Measurements from ENCODE around the gene BMP6. TPM values are rescaled to one million over a fixed set of nuclear protein-coding genes. Genes with fewer than 3 reads are reported as not detected.
A peak's percentile ranks its signal among the peaks of the same experiment; 100 is the strongest.

The BMP6 gene
- total and polyA plus RNA-seq, 2 experiments from 2014 or later, result 0.74 TPM; not detected in 1

- Histone ChIP-seq H3K36me3 (no peaks in the 10 kb centered on the region), H3K9me3 (ENCODE audit: low read depth) (no peaks in the 10 kb centered on the region), H3K27ac (no peak overlapping the region), H3K4me1 (ENCODE audit: low read depth) (no peaks in the 10 kb centered on the region), H3K27me3 (peaks cover 24% of the 10 kb centered on the region), H3K4me3 (no peak overlapping the region)
- TF ChIP-seq CTCF (IDR thresholded peaks at IDR 0.05; ENCODE audit: low read depth, low read length), result no peak
- no peak for DNase-seq (ENCODE audit: low read depth in 1 of 2, low spot score in 1 of 2)
Observed at GRCh38 chr6:7747433-7747832, 21.5 kb downstream of the BMP6 start.

GRCh38 chr6:7747901-7748504 is 22.1 kb downstream of the BMP6 start:
- no peak for DNase-seq (ENCODE audit: low read depth in 1 of 2, low spot score in 1 of 2)
- no peaks in the 10 kb centered on the region for H3K36me3 ChIP-seq
- H3K27me3 ChIP-seq, result peaks cover 23% of the 10 kb centered on the region
- TF ChIP-seq CTCF (IDR thresholded peaks at IDR 0.05; ENCODE audit: low read depth, low read length), result no peak
- no peak overlapping the region for H3K4me3 ChIP-seq
- H3K9me3 ChIP-seq (ENCODE audit: low read depth), result no peaks in the 10 kb centered on the region
- no peak overlapping the region for H3K27ac ChIP-seq
- no peaks in the 10 kb centered on the region for H3K4me1 ChIP-seq (ENCODE audit: low read depth)

- no peak for DNase-seq (ENCODE audit: low read depth in 1 of 2, low spot score in 1 of 2)
- no peaks in the 10 kb centered on the region for H3K9me3 ChIP-seq (ENCODE audit: low read depth)
- no peaks in the 10 kb centered on the region for H3K4me1 ChIP-seq (ENCODE audit: low read depth)
- no peaks in the 10 kb centered on the region for H3K36me3 ChIP-seq
- no peak for TF ChIP-seq CTCF (IDR thresholded peaks at IDR 0.05; ENCODE audit: low read depth, low read length)
- H3K4me3 ChIP-seq, result no peak overlapping the region
- H3K27me3 ChIP-seq, result peaks cover 16% of the 10 kb centered on the region
- no peak overlapping the region for H3K27ac ChIP-seq
Observed at GRCh38 chr6:7749478-7749877, 23.6 kb downstream of the BMP6 start.

- Histone ChIP-seq H3K36me3 (no peaks in the 10 kb centered on the region), H3K27me3 (peaks cover 16% of the 10 kb centered on the region), H3K4me3 (no peak overlapping the region), H3K9me3 (ENCODE audit: low read depth) (no peaks in the 10 kb centered on the region), H3K27ac (no peak overlapping the region), H3K4me1 (ENCODE audit: low read depth) (no peaks in the 10 kb centered on the region)
- DNase-seq (ENCODE audit: low read depth in 1 of 2, low spot score in 1 of 2), result no peak
- no peak for TF ChIP-seq CTCF (IDR thresholded peaks at IDR 0.05; ENCODE audit: low read depth, low read length)
Observed at GRCh38 chr6:7750197-7750596, 24.3 kb downstream of the BMP6 start.

GRCh38 chr6:7758456-7758855 is 32.6 kb downstream of the BMP6 start:
- DNase-seq (ENCODE audit: low read depth in 1 of 2, low spot score in 1 of 2), result peak in 1 of 2 donors; percentile 94
- Histone ChIP-seq H3K9me3 (ENCODE audit: low read depth) (no peaks in the 10 kb centered on the region), H3K27ac (no peak overlapping the region), H3K36me3 (no peaks in the 10 kb centered on the region), H3K27me3 (no peaks in the 10 kb centered on the region), H3K4me1 (ENCODE audit: low read depth) (no peaks in the 10 kb centered on the region), H3K4me3 (no peak overlapping the region)
- TF ChIP-seq CTCF (IDR thresholded peaks at IDR 0.05; ENCODE audit: low read depth, low read length), result no peak
